K562 treated with DMSO at 1 percent for 24 hours (cell line): ENCODE measurements around the gene GAREM2. TPM values are rescaled to one million over a fixed set of nuclear protein-coding genes. Genes with fewer than 3 reads are reported as not detected.

Source experiments
- total RNA-seq: library from RNA; unstranded; fragments of 300-600 nt; gene quantifications from 2 replicates; pipeline ENCODE4 v1.2.3, GENCODE V29; 2022; ENCODE audit warnings: low read depth; ENCODE audit not compliant: insufficient read depth

GAREM2 gene
- total RNA-seq: 6.8 and 8.5 TPM in 2 replicates

DNA sequence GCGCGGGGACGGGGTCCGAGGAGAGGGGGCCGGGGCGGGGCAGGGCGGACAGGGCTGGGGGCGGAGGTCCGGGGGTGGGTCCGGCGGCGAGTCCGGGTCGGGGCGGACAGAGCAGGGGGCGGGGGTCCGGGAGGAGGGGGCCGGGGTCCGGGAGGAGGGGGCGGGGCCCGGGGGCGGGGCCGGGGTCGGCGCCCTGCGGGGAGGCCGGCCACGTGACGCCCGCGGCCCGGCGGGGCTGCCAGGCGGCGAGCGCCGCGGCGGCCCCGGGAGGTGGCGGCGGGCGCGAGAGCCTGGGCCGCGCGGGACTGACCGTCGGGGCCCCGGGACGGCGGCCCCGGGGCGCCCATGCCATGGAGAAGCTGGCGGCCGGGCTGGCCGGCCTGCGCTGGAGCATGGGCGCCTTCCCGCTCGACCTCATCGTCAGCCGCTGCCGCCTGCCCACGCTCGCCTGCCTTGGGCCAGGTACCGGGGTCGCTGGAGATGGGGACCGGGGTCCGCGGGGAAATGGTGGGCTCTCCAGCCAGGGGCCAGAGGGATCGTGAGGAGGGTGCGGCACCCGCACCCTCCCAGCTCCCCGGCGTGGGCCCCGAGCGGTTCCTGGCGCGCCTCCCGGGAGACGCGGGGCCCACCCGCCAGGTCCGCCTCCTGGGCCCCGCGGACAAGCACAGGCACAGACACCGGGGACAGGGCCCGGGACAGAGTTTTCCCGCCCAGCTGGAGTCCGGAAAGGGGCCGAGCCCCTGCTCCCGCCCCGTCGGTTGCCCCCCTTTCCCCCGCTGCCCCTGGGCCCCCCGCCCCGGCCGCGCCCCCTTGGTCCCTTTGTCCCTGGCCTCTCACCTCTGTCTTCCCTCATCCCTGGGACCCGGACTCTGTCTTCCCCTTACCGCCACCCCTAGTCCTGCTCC is at the start of gene GAREM2:
TSS of gene GAREM2 (plus strand) at position 218 of the 905 bp plus-strand sequence. CDS start at position 351, 133 bp downstream.

Other genes with a start within 250 kb of the GAREM2 start
- gene KIF3C, start 190.6 kb upstream of the GAREM2 start, total RNA-seq: 11.3 and 11.8 TPM in 2 replicates
- 149 and 150 TPM in 2 replicates for gene RAB10, start 139.0 kb upstream of the GAREM2 start, total RNA-seq
- gene HADHA, start 71.5 kb downstream of the GAREM2 start, total RNA-seq: 192 and 207 TPM in 2 replicates
- 61.8 and 74.8 TPM in 2 replicates for gene HADHB, start 71.9 kb downstream of the GAREM2 start, total RNA-seq
- 6.4 and 6.7 TPM in 2 replicates for gene SELENOI, start 173.1 kb downstream of the GAREM2 start, total RNA-seq
- gene ADGRF3, start 173.7 kb downstream of the GAREM2 start, total RNA-seq: 0.20 TPM in 1 of 2 replicates, not detected in the other
- gene DRC1, start 228.8 kb downstream of the GAREM2 start, total RNA-seq: not detected in 2 replicates